Progenitor cell of endocrine pancreas (in vitro differentiated cells): Measurements from ENCODE around the gene LRRC27. TPM values are rescaled to one million over a fixed set of nuclear protein-coding genes. Genes with fewer than 3 reads are reported as not detected.
A peak's percentile ranks its signal among the peaks of the same experiment; 100 is the strongest.

Source experiments
- DNase-seq: peaks from one replicate; pipeline ENCODE4 v3.0.0; 2021; ENCODE audit warnings: low spot score; ENCODE audit not compliant: unreplicated experiment
- H3K27ac Mint-ChIP-seq: 2 replicates; pipeline ENCODE4 v1.8.0; 2021; ENCODE audit warnings: mild to moderate bottlenecking, moderate library complexity, mixed read lengths
- H3K27me3 Mint-ChIP-seq: 2 replicates; pipeline ENCODE4 v1.8.0; 2021; ENCODE audit warnings: mixed read lengths
- H3K36me3 Mint-ChIP-seq: 2 replicates; pipeline ENCODE4 v1.8.0; 2022; ENCODE audit warnings: mixed read lengths; ENCODE audit not compliant: insufficient read depth
- H3K4me1 Mint-ChIP-seq: 2 replicates; pipeline ENCODE4 v1.8.0; 2021; ENCODE audit warnings: low read depth, mixed read lengths
- H3K4me3 Mint-ChIP-seq: 2 replicates; pipeline ENCODE4 v1.8.0; 2021; ENCODE audit warnings: low read depth, mild to moderate bottlenecking, moderate library complexity, mixed read lengths
- H3K9me3 Mint-ChIP-seq: 2 replicates; pipeline ENCODE4 v1.8.0; 2021; ENCODE audit warnings: low read depth, mixed read lengths
- CTCF ChIP-seq: fragments of 200-600 bp; sonication (generic); IDR thresholded peaks from one replicate; pipeline ENCODE4 v1.5.0; 2021; ENCODE audit warnings: antibody characterized with exemption, mild to moderate bottlenecking; ENCODE audit not compliant: unreplicated experiment
- total RNA-seq: library from RNA; stranded (reverse); gene quantifications from 2 replicates; pipeline ENCODE4 v1.2.1, GENCODE V29; 2021

Gene LRRC27
- total RNA-seq, 1 donor from 2014 or later: 22.1 TPM

GRCh38 chr10:132399117-132400035 is 67.4 kb downstream of the LRRC27 start:
- Mint-ChIP-seq H3K36me3 (peaks cover 1% of the 10 kb centered on the region), H3K4me3 (peak overlapping the region; percentile 9), H3K4me1 (peaks cover 7% of the 10 kb centered on the region), H3K27me3 (no peaks in the 10 kb centered on the region), H3K9me3 (no peaks in the 10 kb centered on the region), H3K27ac (no peak overlapping the region)
- no peak for TF ChIP-seq CTCF
- DNase-seq: no peak

GRCh38 chr10:132400041-132400546 is 68.1 kb downstream of the LRRC27 start:
- DNase-seq: no peak
- Mint-ChIP-seq H3K27me3 (no peaks in the 10 kb centered on the region), H3K36me3 (peaks cover 1% of the 10 kb centered on the region), H3K27ac (peak overlapping the region; percentile 52), H3K4me3 (no peak overlapping the region), H3K9me3 (no peaks in the 10 kb centered on the region), H3K4me1 (peaks cover 7% of the 10 kb centered on the region)
- no peak for TF ChIP-seq CTCF

- Mint-ChIP-seq H3K9me3 (no peaks in the 10 kb centered on the region), H3K4me1 (peaks cover 7% of the 10 kb centered on the region), H3K4me3 (no peak overlapping the region), H3K36me3 (peaks cover 3% of the 10 kb centered on the region), H3K27me3 (no peaks in the 10 kb centered on the region), H3K27ac (peak overlapping the region; percentile 45)
- DNase-seq: no peak
- no peak for TF ChIP-seq CTCF
Observed at GRCh38 chr10:132400547-132401151, 68.7 kb downstream of the LRRC27 start.

- TF ChIP-seq CTCF: no peak
- Mint-ChIP-seq H3K27me3 (no peaks in the 10 kb centered on the region), H3K36me3 (peaks cover 7% of the 10 kb centered on the region), H3K27ac (no peak overlapping the region), H3K4me3 (no peak overlapping the region), H3K9me3 (no peaks in the 10 kb centered on the region), H3K4me1 (peaks cover 7% of the 10 kb centered on the region)
- DNase-seq: no peak
Observed at GRCh38 chr10:132401401-132402118, 69.6 kb downstream of the LRRC27 start.

GRCh38 chr10:132402781-132403241 is 70.8 kb downstream of the LRRC27 start:
- no peak overlapping the region for H3K27ac Mint-ChIP-seq
- no peak overlapping the region for H3K4me3 Mint-ChIP-seq
- H3K36me3 Mint-ChIP-seq: peaks cover 8% of the 10 kb centered on the region
- no peak for DNase-seq
- H3K9me3 Mint-ChIP-seq: no peaks in the 10 kb centered on the region
- no peaks in the 10 kb centered on the region for H3K27me3 Mint-ChIP-seq
- TF ChIP-seq CTCF: no peak
- H3K4me1 Mint-ChIP-seq: peaks cover 14% of the 10 kb centered on the region
